HepG2 (cell line): ENCODE data around the gene SCAI. TPM values are rescaled to one million over a fixed set of nuclear protein-coding genes. Genes with fewer than 3 reads are reported as not detected.

Experiments used
- ATAC-seq: fragments of 200-7000 bp; cut with Tn5 transposase; 3 replicates; pipeline ENCODE4 v1.9.1; 2020; ENCODE audit warnings: mild to moderate bottlenecking, moderate library complexity
- Bru-seq: library from RNA; stranded (reverse); fragments of 400-500 nt; gene quantifications from one replicate; lab custom pipeline; 2021; lab: Mats Ljungman, UMichigan
- BruChase-seq, 2 experiments: library from RNA; stranded (reverse); fragments of 400-500 nt; gene quantifications; one replicate each; lab custom pipeline; 2021; lab: Mats Ljungman, UMichigan
- BruUV-seq: library from RNA; stranded (reverse); fragments of 400-500 nt; replicated peaks from 2 replicates; lab custom pipeline; 2021; lab: Mats Ljungman, UMichigan
- CTCF ChIA-PET: fragments of 300-600 bp; formaldehyde crosslinking; extraction: SDS; loops from one replicate; lab custom pipeline; 2021; ENCODE audit warnings: low total read pairs, inconsistent platforms, low intra/inter-chr PET ratio; lab: Yijun Ruan, JAX
- POLR2A ChIA-PET: fragments of 350-600 bp; sonication (Branson Sonifier 250); formaldehyde crosslinking; loops from one replicate; lab custom pipeline; 2020; ENCODE audit warnings: antibody characterized with exemption, inconsistent platforms; lab: Yijun Ruan, JAX
- DNase-seq: peaks from one replicate; pipeline ENCODE4 v3.0.0-alpha.2; 2015; ENCODE audit warnings: low spot score
- FAIRE-seq: peaks from 3 replicates; lab custom pipeline; 2011; peaks lifted over from hg19 to GRCh38; lab: Jason Lieb, UNC
- H2AFZ ChIP-seq: one replicate; pipeline ENCODE4 v1.6.1; 2011; ENCODE audit warnings: low read length, inconsistent platforms
- H3K27ac ChIP-seq: fragments of 300-600 bp; 3 replicates; pipeline ENCODE4 v1.8.0; 2011; ENCODE audit warnings: mixed run types, mild to moderate bottlenecking, mixed read lengths, low read length, inconsistent platforms; ENCODE audit not compliant: insufficient read depth; ENCODE audit errors: extremely low read length
- H3K27me3 ChIP-seq, 2 experiments: fragments of 200-600 bp in 1 of 2; 2 replicates in 1 of 2; 3 replicates in 1 of 2; pipeline versions ENCODE4 v1.6.0 to v1.8.0; 2011; ENCODE audit warnings: low read length in 2 of 2, mild to moderate bottlenecking in 2 of 2, moderate library complexity in 2 of 2, inconsistent platforms in 1 of 2; ENCODE audit not compliant: insufficient read depth in 2 of 2, control insufficient read depth in 1 of 2
- H3K36me3 ChIP-seq, 2 experiments: fragments of 200-600 bp in 1 of 2; replicated peaks in 1 of 2; 2 replicates in 1 of 2; 3 replicates in 1 of 2; pipeline versions ENCODE4 v1.5.1 to v1.8.0; 2011; ENCODE audit warnings: low read length in 2 of 2, inconsistent platforms in 1 of 2; ENCODE audit not compliant: insufficient read depth in 2 of 2, control insufficient read depth in 1 of 2
- H3K4me1 ChIP-seq: 2 replicates; pipeline ENCODE4 v1.5.1; 2012; ENCODE audit warnings: low read length, inconsistent platforms; ENCODE audit not compliant: insufficient read depth
- H3K4me2 ChIP-seq: 2 replicates; pipeline ENCODE4 v1.6.0; 2011; ENCODE audit warnings: low read depth, low read length, inconsistent platforms
- H3K4me3 ChIP-seq, 3 experiments: fragments of 200-600 bp in 1 of 3; sonication (generic), shearing (Covaris generic) in 1 of 3; replicated peaks in 1 of 3; 2 replicates each; pipeline ENCODE4 v1.5.1; 2011 to 2016; ENCODE audit warnings: low read length in 3 of 3, inconsistent platforms in 2 of 3, low read depth in 2 of 3, mild to moderate bottlenecking in 2 of 3, control low read depth in 1 of 3, mixed read lengths in 1 of 3; ENCODE audit not compliant: insufficient read depth in 1 of 3
- H3K79me2 ChIP-seq: one replicate; pipeline ENCODE4 v1.6.1; 2011; ENCODE audit warnings: low read length, inconsistent platforms; ENCODE audit not compliant: insufficient read depth
- H3K9ac ChIP-seq: 2 replicates; pipeline ENCODE4 v1.6.0; 2011; ENCODE audit warnings: mild to moderate bottlenecking, low read depth, low read length, inconsistent platforms; ENCODE audit not compliant: insufficient read depth
- H3K9me3 ChIP-seq: 2 replicates; pipeline ENCODE4 v1.5.1; 2012; ENCODE audit warnings: mild to moderate bottlenecking, low read length
- H4K20me1 ChIP-seq: 2 replicates; pipeline ENCODE4 v1.6.0; 2011; ENCODE audit warnings: inconsistent platforms, mild to moderate bottlenecking, low read length, moderate library complexity; ENCODE audit not compliant: insufficient read depth
- HNRNPLL ChIP-seq: fragments of 200-400 bp; formaldehyde crosslinking; IDR thresholded peaks from 2 replicates; pipeline ENCODE4 v1.6.1; 2017; ENCODE audit warnings: mild to moderate bottlenecking, low read depth, low read length; ENCODE audit not compliant: poor library complexity, severe bottlenecking
- PHF20 ChIP-seq: sonication (generic); formaldehyde crosslinking; IDR thresholded peaks from 2 replicates; pipeline ENCODE4 v1.5.0; 2020; ENCODE audit warnings: mild to moderate bottlenecking, missing genetic modification reagents
- SAP130 ChIP-seq: IDR thresholded peaks from 2 replicates; pipeline ENCODE4 v1.6.1; 2016; ENCODE audit warnings: low read depth
- ZNF367 ChIP-seq: sonication (generic); formaldehyde crosslinking; IDR thresholded peaks from 2 replicates; pipeline ENCODE4 v1.4.0; 2020; ENCODE audit warnings: missing genetic modification reagents, borderline replicate concordance
- ZNF496 ChIP-seq: sonication (generic); formaldehyde crosslinking; IDR thresholded peaks from 2 replicates; pipeline ENCODE4 v1.8.1; 2023; ENCODE audit warnings: mild to moderate bottlenecking, moderate library complexity, missing genetic modification reagents; ENCODE audit not compliant: insufficient replicate concordance
- ZNF746 ChIP-seq: sonication (generic); formaldehyde crosslinking; IDR thresholded peaks from 2 replicates; pipeline ENCODE4 v1.8.0; 2022; ENCODE audit warnings: mild to moderate bottlenecking, missing genetic modification reagents
- ZNF788 ChIP-seq: sonication (generic); formaldehyde crosslinking; IDR thresholded peaks from 2 replicates; pipeline ENCODE4 v1.5.0; 2020; ENCODE audit warnings: mild to moderate bottlenecking, missing genetic modification reagents, borderline replicate concordance
- WGBS: methylation state at CpG from one replicate; pipeline ENCODE4 v1.1.6; 2017; ENCODE audit warnings: low lambda C conversion rate; 5-methylcytosine and 5-hydroxymethylcytosine counted together
- in situ Hi-C: cut with HindIII; loops from 2 replicates; pipeline ENCODE4 v1.10.0; 2017; ENCODE audit warnings: low pct_unique_long_range_greater_than_20kb; ENCODE audit not compliant: extremely low pct_ligation_motif_present
- intact Hi-C: fragments of 100-400 bp; cut with micrococcal nuclease; formaldehyde crosslinking; loops from one replicate; pipeline ENCODE4 v1.10.0; 2022; ENCODE audit not compliant: unreplicated experiment
- long read RNA-seq, 2 experiments: library from RNA in 1 of 2; library from polyadenylated mRNA in 1 of 2; stranded (forward) in 1 of 2; unstranded in 1 of 2; transcript quantifications; one replicate each; pipeline ENCODE4 v2.0.0, GENCODE V29; 2019 to 2022
- polyA minus RNA-seq, 3 experiments: library from RNA; depleted of rRNA, polyadenylated mRNA; stranded (reverse); fragments of >200 nt; gene quantifications; 2 replicates each; pipeline ENCODE4 v1.2.3, GENCODE V29; 2011; ENCODE audit warnings: low replicate concordance in 1 of 3
- polyA plus RNA-seq, 8 experiments: library from polyadenylated mRNA; depleted of rRNA in 3 of 8; stranded (reverse) in 7 of 8; unstranded in 1 of 8; fragments of >200 nt; fragmentation: Illumina TruSeq in 4 of 8; extraction: Trizol in 4 of 8; gene quantifications; 2 replicates each; pipeline versions ENCODE4 v1.2.1 to v1.2.3, GENCODE V29; 2011 to 2016; ENCODE audit warnings: low read depth in 4 of 8, missing spikeins in 1 of 8, mixed read lengths in 1 of 8; ENCODE audit not compliant: insufficient read depth in 1 of 8
- total RNA-seq, 5 experiments: library from RNA; depleted of rRNA; stranded (reverse); fragments of >200 nt; fragmentation: Illumina TruSeq; extraction: Trizol; gene quantifications; 2 replicates each; pipeline ENCODE4 v1.2.3, GENCODE V29; 2016; ENCODE audit warnings: low read depth in 1 of 5
- TF ChIP-seq, protein P1 (sequence below): sonication (generic); formaldehyde crosslinking; IDR thresholded peaks from 2 replicates; pipeline ENCODE4 v1.5.1; 2020; ENCODE audit warnings: mild to moderate bottlenecking, missing genetic modification reagents
- TF ChIP-seq, protein P2 (sequence below): sonication (generic); formaldehyde crosslinking; IDR thresholded peaks from 2 replicates; pipeline ENCODE4 v1.5.0; 2020; ENCODE audit warnings: missing genetic modification reagents, mild to moderate bottlenecking, borderline replicate concordance
- TF ChIP-seq, protein P3 (sequence below): sonication (generic); formaldehyde crosslinking; IDR thresholded peaks from 2 replicates; pipeline ENCODE4 v1.9.0; 2021; ENCODE audit warnings: missing genetic modification reagents, mild to moderate bottlenecking, borderline replicate concordance

Gene SCAI
- total RNA-seq (2016; rRNA removed; fragmentation: Illumina TruSeq; extraction: Trizol) (8.4 and 10.3 TPM in 2 replicates), polyA plus RNA-seq (2011; rRNA removed) (3.7 and 4.4 TPM in 2 replicates), polyA minus RNA-seq (2011; rRNA and poly(A)+ RNA removed; ENCODE audit: low replicate concordance) (6.7 and 25.4 TPM in 2 replicates), Bru-seq, nascent RNA (percentile 52 among the genes with signal in this experiment), BruChase-seq, experiment 1, labeled RNA remaining after a 6-hour chase (percentile 58 among the genes with signal in this experiment), BruChase-seq, experiment 2, labeled RNA remaining after a 2-hour chase (percentile 56 among the genes with signal in this experiment)
- 6.0 and 8.4 TPM in 2 replicates for total RNA-seq (2016; cell fraction: cytosol; rRNA removed; fragmentation: Illumina TruSeq; extraction: Trizol; ENCODE audit: low read depth)
- 8.4 and 11.2 TPM in 2 replicates for total RNA-seq (2016; cell fraction: insoluble cytoplasmic fraction; rRNA removed; fragmentation: Illumina TruSeq; extraction: Trizol)
- 4.3 and 6.5 TPM in 2 replicates for total RNA-seq (2016; cell fraction: membrane; rRNA removed; fragmentation: Illumina TruSeq; extraction: Trizol)
- 16.6 and 21.4 TPM in 2 replicates for total RNA-seq (2016; cell fraction: nucleus; rRNA removed; fragmentation: Illumina TruSeq; extraction: Trizol)
- 1.3 and 2.6 TPM in 2 replicates for polyA plus RNA-seq (2011; cell fraction: cytosol; rRNA removed)
- polyA plus RNA-seq (2011; cell fraction: nucleus; rRNA removed), result 4.0 and 8.1 TPM in 2 replicates
- polyA plus RNA-seq (2012), result 1.4 and 2.2 TPM in 2 replicates
- 1.3 and 2.0 TPM in 2 replicates for polyA plus RNA-seq (2016; cell fraction: cytosol; fragmentation: Illumina TruSeq; extraction: Trizol; ENCODE audit: low read depth)
- 3.3 and 3.4 TPM in 2 replicates for polyA plus RNA-seq (2016; cell fraction: insoluble cytoplasmic fraction; fragmentation: Illumina TruSeq; extraction: Trizol; ENCODE audit: low read depth)
- 1.2 and 1.3 TPM in 2 replicates for polyA plus RNA-seq (2016; cell fraction: membrane; fragmentation: Illumina TruSeq; extraction: Trizol; ENCODE audit: low read depth)
- 9.9 and 11.1 TPM in 2 replicates for polyA plus RNA-seq (2016; cell fraction: nucleus; fragmentation: Illumina TruSeq; extraction: Trizol; ENCODE audit: insufficient read depth, low read depth)
- 2.2 and 5.9 TPM in 2 replicates for polyA minus RNA-seq (2011; cell fraction: cytosol; rRNA and poly(A)+ RNA removed)
- 18.9 and 20.3 TPM in 2 replicates for polyA minus RNA-seq (2011; cell fraction: nucleus; rRNA and poly(A)+ RNA removed)
- long read RNA-seq, experiment 1, partial matches to known transcripts, result 0 of 3 reads
- long read RNA-seq, experiment 1, other reads (novel, unspliced or antisense), result 3 of 3 reads
- long read RNA-seq, experiment 2, full-length matches to known transcripts, result 3 of 8 reads
- long read RNA-seq, experiment 2, partial matches to known transcripts, result 1 of 8 reads
- long read RNA-seq, experiment 2, other reads (novel, unspliced or antisense), result 4 of 8 reads

DNA sequence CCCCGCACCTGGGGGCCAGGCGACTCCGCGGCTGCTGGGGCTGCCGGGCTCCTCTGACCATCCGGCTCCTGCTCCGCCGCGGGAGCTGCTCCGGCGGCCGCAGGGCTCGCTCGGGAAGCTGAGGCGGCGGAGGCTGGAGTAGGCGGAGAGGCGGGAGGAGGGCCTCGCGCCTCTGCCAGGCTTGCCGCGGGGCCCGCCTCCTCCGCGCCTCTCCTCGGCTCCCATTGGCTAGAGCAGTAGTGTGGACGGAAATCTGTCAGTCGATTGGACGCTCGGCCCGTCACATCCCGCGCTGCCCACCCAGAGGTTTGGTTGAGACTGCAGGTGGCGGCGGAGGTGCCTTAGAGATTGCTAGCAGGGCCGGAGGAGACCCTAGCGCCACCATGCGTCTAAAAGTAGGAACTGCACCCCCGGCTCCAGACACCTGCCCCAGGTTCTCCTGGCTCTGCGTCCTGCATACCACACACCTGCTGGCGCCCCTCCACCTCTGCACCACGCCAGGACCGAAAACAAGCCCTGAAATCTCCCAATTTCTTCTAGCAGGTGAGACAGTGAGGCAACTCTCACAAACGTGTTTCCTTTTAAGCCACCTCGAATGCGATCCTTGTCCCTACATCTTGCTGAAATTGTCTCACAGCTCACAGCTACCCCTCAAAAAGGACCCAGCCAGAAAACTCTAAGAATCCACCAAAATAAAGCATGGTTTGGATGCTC lies at the start of gene SCAI:
SCAI (minus strand) TSS at position 152 of the 714 bp plus-strand sequence; CDS start at position 61, 91 bp downstream.
- peak; percentile 72 for FAIRE-seq
- ATAC-seq, result peak; percentile 99
- 10% methylated on average over 6 of the region's 46 CpGs for WGBS
- Histone ChIP-seq H3K36me3 (no peaks in the 10 kb centered on the region), H3K27me3 (no peaks in the 10 kb centered on the region; a peak in 1 of 5 replicates), H3K4me2 (peak within 1 kb of the TSS; percentile 91), H3K79me2 (peaks cover 7% of the 10 kb centered on the region), H3K4me3 (peak within 1 kb of the TSS; percentile 55 to 82 (median 71)), H3K27ac (peak within 1 kb of the TSS; percentile 56), H4K20me1 (no peaks in the 10 kb centered on the region), H3K4me1 (peaks cover 20% of the 10 kb centered on the region), H3K9me3 (no peaks in the 10 kb centered on the region), H3K9ac (peak within 1 kb of the TSS; percentile 73), H2AFZ (peak within 1 kb of the TSS; percentile 76)
- intact Hi-C loops, result loop anchor here (1.0 to 10.0 kb wide), 3 partner anchors 202 to 369 kb away; partner anchors contain the start of genes ARPC5L, GOLGA1, NR6A1 and OLFML2A
- ChIA-PET POLR2A (interaction anchor here (0.6 to 1.0 kb wide), 3 partner anchors 7 to 193 kb away, joined by 3 to 4 read pairs (median 3); no protein-coding TSS in a partner anchor), CTCF (interaction anchor here (1.2 kb wide), 1 partner anchor 372 kb away, joined by 3 read pairs; no protein-coding TSS in a partner anchor)
- in situ Hi-C loops, result no loop called here
- no TSS peak for BruUV-seq
- DNase-seq, result peak; percentile 97
- no peak for TF ChIP-seq ZNF367 (CRISPR knock-in tag)
- TF ChIP-seq, protein P1, sequence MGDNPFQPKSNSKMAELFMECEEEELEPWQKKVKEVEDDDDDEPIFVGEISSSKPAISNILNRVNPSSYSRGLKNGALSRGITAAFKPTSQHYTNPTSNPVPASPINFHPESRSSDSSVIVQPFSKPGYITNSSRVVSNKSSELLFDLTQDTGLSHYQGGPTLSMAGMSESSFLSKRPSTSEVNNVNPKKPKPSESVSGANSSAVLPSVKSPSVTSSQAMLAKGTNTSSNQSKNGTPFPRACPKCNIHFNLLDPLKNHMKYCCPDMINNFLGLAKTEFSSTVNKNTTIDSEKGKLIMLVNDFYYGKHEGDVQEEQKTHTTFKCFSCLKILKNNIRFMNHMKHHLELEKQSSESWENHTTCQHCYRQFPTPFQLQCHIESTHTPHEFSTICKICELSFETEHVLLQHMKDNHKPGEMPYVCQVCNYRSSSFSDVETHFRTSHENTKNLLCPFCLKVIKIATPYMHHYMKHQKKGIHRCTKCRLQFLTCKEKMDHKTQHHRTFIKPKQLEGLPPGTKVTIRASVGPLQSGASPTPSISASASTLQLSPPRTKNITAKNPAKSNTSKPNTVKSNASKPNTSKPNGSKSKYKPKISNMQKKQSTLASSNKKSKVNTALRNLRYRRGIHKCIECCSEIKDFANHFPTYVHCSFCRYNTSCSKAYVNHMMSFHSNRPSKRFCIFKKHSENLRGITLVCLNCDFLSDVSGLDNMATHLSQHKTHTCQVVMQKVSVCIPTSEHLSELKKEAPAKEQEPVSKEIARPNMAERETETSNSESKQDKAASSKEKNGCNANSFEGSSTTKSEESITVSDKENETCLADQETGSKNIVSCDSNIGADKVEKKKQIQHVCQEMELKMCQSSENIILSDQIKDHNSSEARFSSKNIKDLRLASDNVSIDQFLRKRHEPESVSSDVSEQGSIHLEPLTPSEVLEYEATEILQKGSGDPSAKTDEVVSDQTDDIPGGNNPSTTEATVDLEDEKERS, result no peak
- TF ChIP-seq, protein P2, sequence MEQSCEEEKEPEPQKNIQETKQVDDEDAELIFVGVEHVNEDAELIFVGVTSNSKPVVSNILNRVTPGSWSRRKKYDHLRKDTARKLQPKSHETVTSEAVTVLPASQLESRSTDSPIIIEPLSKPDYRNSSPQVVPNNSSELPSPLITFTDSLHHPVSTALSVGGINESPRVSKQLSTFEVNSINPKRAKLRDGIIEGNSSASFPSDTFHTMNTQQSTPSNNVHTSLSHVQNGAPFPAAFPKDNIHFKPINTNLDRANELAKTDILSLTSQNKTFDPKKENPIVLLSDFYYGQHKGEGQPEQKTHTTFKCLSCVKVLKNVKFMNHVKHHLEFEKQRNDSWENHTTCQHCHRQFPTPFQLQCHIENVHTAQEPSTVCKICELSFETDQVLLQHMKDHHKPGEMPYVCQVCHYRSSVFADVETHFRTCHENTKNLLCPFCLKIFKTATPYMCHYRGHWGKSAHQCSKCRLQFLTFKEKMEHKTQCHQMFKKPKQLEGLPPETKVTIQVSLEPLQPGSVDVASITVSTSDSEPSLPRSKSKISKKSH (CRISPR knock-in tag), result 0 out of 2 replicates have a peak, but pooled peaks have one; percentile 38
- TF ChIP-seq ZNF788, result 0 out of 2 replicates have a peak, but pooled peaks have one; percentile 70
- TF ChIP-seq, protein P3, sequence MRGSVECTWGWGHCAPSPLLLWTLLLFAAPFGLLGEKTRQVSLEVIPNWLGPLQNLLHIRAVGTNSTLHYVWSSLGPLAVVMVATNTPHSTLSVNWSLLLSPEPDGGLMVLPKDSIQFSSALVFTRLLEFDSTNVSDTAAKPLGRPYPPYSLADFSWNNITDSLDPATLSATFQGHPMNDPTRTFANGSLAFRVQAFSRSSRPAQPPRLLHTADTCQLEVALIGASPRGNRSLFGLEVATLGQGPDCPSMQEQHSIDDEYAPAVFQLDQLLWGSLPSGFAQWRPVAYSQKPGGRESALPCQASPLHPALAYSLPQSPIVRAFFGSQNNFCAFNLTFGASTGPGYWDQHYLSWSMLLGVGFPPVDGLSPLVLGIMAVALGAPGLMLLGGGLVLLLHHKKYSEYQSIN, result no peak
- no peak for TF ChIP-seq ZNF496 (CRISPR knock-in tag)
- peak; percentile 55; the same call in 1 of the 2 replicates for TF ChIP-seq PHF20 (CRISPR knock-in tag)
- peak; percentile 73 for TF ChIP-seq SAP130 (CRISPR knock-in tag)
- peak; percentile 79 for TF ChIP-seq HNRNPLL
- TF ChIP-seq ZNF746 (CRISPR knock-in tag), result no peak
